ENCODE results near the gene SLC7A5.

- TF ChIP-seq RFX5 (IDR thresholded peaks at IDR 0.05; ENCODE audit: low read depth, low read length) (no peak), CEBPB (IDR thresholded peaks at IDR 0.05; ENCODE audit: borderline replicate concordance, low read depth, low read length) (no peak), NFIC (IDR thresholded peaks at IDR 0.05; ENCODE audit: low read length) (no peak), ZSCAN29 (CRISPR knock-in tag; conservative IDR thresholded peaks at IDR 0.05) (no peak), ZMYM2 (CRISPR knock-in tag; IDR thresholded peaks at IDR 0.05) (no peak), RBM39 (IDR thresholded peaks at IDR 0.05; ENCODE audit: low read depth, low read length, poor library complexity, severe bottlenecking) (no peak), ZNF747 (CRISPR knock-in tag; IDR thresholded peaks at IDR 0.05; ENCODE audit: borderline replicate concordance) (no peak)
Observed at GRCh38 chr16:87881324-87882200, 12.3 kb upstream of the SLC7A5 start.
